HG03280 (cell line): ENCODE results near the gene LIME1.

Experiments
- ATAC-seq: cut with Tn5 transposase; IDR thresholded peaks from one replicate; pipeline ENCODE4 v1.9.1; 2021; ENCODE audit warnings: mild to moderate bottlenecking, moderate library complexity; ENCODE audit not compliant: unreplicated experiment

LIME1 gene

GRCh38 chr20:63696628-63697356 lies 39.7 kb upstream of the LIME1 start, which contains the start of gene TNFRSF6B:
Gene TNFRSF6B, plus strand, starts transcription at chr20:63696652. Its CDS starts 116 bp downstream, at chr20:63696768.
- no peak for ATAC-seq

- ATAC-seq: no peak
Measured at GRCh38 chr20:63697357-63697867, 39.1 kb upstream of the LIME1 start.

GRCh38 chr20:63697868-63698545 lies 38.5 kb upstream of the LIME1 start:
- ATAC-seq: no peak

GRCh38 chr20:63698739-63699465 lies 37.6 kb upstream of the LIME1 start:
- ATAC-seq: no peak

GRCh38 chr20:63699466-63700198 lies 36.8 kb upstream of the LIME1 start:
- no peak for ATAC-seq

- ATAC-seq: no peak
Measured at GRCh38 chr20:63700199-63701050, 36.0 kb upstream of the LIME1 start.

- ATAC-seq: no peak
Measured at GRCh38 chr20:63701051-63701328, 35.5 kb upstream of the LIME1 start.

GRCh38 chr20:63701329-63702035 lies 35.0 kb upstream of the LIME1 start:
- no peak for ATAC-seq

GRCh38 chr20:63702036-63702665 lies 34.3 kb upstream of the LIME1 start:
- no peak for ATAC-seq

GRCh38 chr20:63702751-63703470 lies 33.6 kb upstream of the LIME1 start:
- ATAC-seq: no peak

- no peak for ATAC-seq
Measured at GRCh38 chr20:63703471-63703975, 32.9 kb upstream of the LIME1 start.

- ATAC-seq: no peak
Measured at GRCh38 chr20:63703976-63704748, 32.3 kb upstream of the LIME1 start.

GRCh38 chr20:63704749-63705117 lies 31.7 kb upstream of the LIME1 start:
- ATAC-seq: no peak

GRCh38 chr20:63705232-63706026 lies 31.0 kb upstream of the LIME1 start:
- ATAC-seq: no peak

- no peak for ATAC-seq
Measured at GRCh38 chr20:63706027-63706695, 30.3 kb upstream of the LIME1 start.
